DND-41 (cell line): ENCODE data around the gene UPK1A.

Source experiments
- EZH2 ChIP-seq: IDR thresholded peaks from 3 replicates; pipeline ENCODE4 v1.6.1; 2012; ENCODE audit warnings: borderline replicate concordance, low read depth, mild to moderate bottlenecking, moderate library complexity, low read length, inconsistent platforms; ENCODE audit not compliant: severe bottlenecking
- TF ChIP-seq, protein P1 (sequence below): IDR thresholded peaks from 2 replicates; pipeline ENCODE4 v1.5.1; 2012; ENCODE audit warnings: borderline replicate concordance, low read length, moderate library complexity, mild to moderate bottlenecking; ENCODE audit not compliant: poor library complexity, severe bottlenecking; ENCODE audit errors: extremely low read depth

DNA sequence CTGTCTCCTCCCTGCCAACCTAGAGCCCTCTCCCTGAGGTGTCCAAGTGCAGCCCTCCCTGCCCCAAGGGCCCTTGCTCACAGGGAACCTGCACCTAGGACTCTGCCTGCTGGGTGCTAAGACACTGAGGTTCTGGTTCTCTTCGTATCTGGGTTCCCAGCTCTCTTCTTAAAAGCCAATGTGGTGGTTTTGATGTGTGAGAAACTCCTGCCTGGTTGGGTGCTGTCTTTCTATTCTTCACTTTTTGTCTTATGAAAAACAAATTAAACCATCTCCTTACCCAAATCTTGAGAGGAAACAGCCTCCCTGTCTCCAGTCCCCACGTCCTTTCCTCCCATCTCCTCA lies 47.2 kb downstream of the UPK1A start:
- TF ChIP-seq EZH2 = no peak
- TF ChIP-seq, protein P1, sequence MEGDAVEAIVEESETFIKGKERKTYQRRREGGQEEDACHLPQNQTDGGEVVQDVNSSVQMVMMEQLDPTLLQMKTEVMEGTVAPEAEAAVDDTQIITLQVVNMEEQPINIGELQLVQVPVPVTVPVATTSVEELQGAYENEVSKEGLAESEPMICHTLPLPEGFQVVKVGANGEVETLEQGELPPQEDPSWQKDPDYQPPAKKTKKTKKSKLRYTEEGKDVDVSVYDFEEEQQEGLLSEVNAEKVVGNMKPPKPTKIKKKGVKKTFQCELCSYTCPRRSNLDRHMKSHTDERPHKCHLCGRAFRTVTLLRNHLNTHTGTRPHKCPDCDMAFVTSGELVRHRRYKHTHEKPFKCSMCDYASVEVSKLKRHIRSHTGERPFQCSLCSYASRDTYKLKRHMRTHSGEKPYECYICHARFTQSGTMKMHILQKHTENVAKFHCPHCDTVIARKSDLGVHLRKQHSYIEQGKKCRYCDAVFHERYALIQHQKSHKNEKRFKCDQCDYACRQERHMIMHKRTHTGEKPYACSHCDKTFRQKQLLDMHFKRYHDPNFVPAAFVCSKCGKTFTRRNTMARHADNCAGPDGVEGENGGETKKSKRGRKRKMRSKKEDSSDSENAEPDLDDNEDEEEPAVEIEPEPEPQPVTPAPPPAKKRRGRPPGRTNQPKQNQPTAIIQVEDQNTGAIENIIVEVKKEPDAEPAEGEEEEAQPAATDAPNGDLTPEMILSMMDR = no peak
